GM12891 (cell line): Measurements from ENCODE around the gene IL15.
"Not testable (repeated sequence)": the region's sequence is repeated elsewhere in the genome, so short reads cannot be mapped to it uniquely, and the experiment has no call there.

Experiments used
- DNase-seq: peaks from one replicate; pipeline ENCODE4 v3.0.0; 2011; ENCODE audit warnings: low spot score; ENCODE audit not compliant: insufficient read length
- FAIRE-seq: peaks from 2 replicates; lab custom pipeline; 2011; peaks lifted over from hg19 to GRCh38; lab: Jason Lieb, UNC
- PAX5 ChIP-seq: IDR thresholded peaks from 2 replicates; pipeline ENCODE4 v1.6.1; 2011; ENCODE audit warnings: low read length, moderate library complexity, mild to moderate bottlenecking; ENCODE audit not compliant: insufficient read depth, severe bottlenecking
- POLR2A ChIP-seq: IDR thresholded peaks from 2 replicates; pipeline ENCODE4 v1.6.1; 2011; ENCODE audit warnings: low read depth, low read length, control low read depth
- POLR2AphosphoS5 ChIP-seq: IDR thresholded peaks from 2 replicates; pipeline ENCODE4 v1.6.1; 2011; ENCODE audit warnings: low read depth, low read length, control low read depth
- POU2F2 ChIP-seq: IDR thresholded peaks from 2 replicates; pipeline ENCODE4 v1.6.1; 2011; ENCODE audit warnings: low read depth, mild to moderate bottlenecking, control low read depth, low read length, moderate library complexity
- SPI1 ChIP-seq: IDR thresholded peaks from 2 replicates; pipeline ENCODE4 v1.6.1; 2011; ENCODE audit warnings: low read depth, low read length, control low read depth
- TAF1 ChIP-seq: IDR thresholded peaks from 2 replicates; pipeline ENCODE4 v1.6.1; 2011; ENCODE audit warnings: low read depth, low read length, control low read depth

The IL15 gene

DNA sequence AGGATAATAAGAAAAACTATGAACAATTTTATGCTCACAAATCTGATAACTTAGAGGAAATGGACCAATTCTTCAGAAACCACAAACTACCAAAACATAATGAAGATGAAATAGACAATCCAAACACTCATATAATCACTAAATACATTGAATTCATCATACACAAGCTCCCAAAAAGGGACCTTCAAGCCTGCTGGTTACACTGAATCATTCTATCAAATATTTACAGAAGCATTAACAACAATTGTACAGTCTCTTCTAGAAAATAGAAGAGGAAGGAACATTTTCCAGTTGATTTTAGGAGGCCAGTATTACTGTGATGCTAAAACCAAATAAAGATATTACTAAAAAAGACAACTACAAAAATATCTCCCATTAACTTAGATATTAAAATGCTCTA is 88.3 kb downstream of the IL15 start:
- no peak for TF ChIP-seq TAF1
- no peak for TF ChIP-seq PAX5
- TF ChIP-seq POU2F2, result no peak
- no peak for TF ChIP-seq SPI1
- TF ChIP-seq POLR2A, result no peak
- FAIRE-seq (no peak), DNase-seq (no peak)

DNA sequence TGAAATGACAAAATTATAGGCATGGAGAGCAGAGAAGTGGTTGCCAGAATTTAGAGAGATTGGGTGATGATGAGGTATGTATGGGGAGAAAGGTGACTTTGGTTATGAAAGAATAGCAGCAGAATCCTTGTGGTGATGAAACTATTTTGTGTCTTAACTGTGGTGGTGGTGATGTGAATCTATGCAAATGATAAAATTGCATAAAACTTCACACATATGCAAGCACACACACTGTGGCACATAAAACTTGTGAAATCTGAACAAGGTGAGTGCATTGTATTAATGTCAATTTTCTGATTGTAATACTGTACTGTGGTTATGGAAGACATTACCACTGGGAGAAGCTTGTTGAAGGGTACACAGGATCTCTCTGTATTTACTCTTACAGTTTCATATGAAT is 91.0 kb downstream of the IL15 start:
- TF ChIP-seq PAX5 (no peak), SPI1 (no peak)
- FAIRE-seq (no peak), DNase-seq (no peak)

DNA sequence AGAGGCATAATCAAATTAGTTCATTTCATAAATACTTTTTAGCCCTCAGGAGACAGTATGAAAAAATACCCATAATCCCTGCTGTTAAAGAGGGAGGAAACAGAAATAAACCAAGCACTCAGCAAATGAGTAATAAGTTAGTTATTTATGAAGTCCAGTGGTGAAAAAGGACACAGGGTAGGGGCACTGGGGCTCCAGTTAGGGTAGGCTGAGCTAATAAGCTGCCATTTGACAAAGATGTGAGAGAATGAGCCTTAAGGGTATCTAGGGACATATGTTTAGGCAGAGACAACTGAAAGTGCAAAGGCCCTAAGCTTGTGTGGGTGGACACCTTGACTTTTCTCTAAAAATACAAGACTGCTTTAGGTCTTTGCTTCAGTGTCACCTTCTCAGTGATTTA is 94.4 kb downstream of the IL15 start:
- FAIRE-seq (peak; percentile 16), DNase-seq (no peak)
- TF ChIP-seq SPI1 (no peak), POLR2A (no peak), POU2F2 (no peak), POLR2AphosphoS5 (no peak), PAX5 (no peak), TAF1 (no peak)

DNA sequence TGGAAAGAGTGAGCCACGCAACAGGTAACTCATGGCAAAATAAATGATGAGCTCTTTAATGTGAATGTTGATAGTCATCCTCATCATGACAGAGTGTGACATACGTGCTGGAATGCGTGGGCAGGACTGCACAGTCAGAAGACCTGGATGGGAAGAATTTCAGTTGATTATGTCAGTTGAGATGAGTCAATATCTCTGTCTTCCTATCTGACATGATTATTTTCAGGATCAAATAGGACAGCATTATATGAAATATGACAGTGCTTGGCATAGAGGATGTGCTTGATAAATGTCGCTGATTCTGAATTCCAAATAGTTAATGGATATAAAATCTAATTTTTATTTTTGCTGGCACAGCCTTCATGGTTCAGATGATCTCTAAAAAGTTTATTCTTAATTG is 95.1 kb downstream of the IL15 start:
- DNase-seq, result no peak
- no peak for FAIRE-seq
- TF ChIP-seq POLR2AphosphoS5, result no peak
- no peak for TF ChIP-seq POU2F2
- TF ChIP-seq POLR2A, result no peak
- TF ChIP-seq PAX5, result no peak
- TF ChIP-seq TAF1, result no peak
- no peak for TF ChIP-seq SPI1

DNA sequence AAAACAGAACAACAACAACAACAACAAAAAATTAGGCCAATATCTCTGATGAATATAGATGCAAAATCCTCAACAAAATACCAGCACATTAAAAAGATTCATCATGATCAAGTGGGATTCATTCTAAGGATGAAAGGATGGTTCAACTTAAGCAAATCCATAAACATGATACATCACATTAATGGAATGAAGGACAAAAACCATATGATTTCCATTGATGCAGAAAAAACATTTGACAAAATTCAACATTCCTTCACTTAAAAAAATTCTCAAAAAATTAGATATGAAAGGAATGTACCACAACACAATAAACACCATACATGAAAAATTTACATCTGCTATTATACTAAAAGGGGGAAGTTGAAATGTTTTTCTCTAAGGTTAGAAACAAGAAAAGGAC is 103.3 kb downstream of the IL15 start:
- no peak for FAIRE-seq

DNA sequence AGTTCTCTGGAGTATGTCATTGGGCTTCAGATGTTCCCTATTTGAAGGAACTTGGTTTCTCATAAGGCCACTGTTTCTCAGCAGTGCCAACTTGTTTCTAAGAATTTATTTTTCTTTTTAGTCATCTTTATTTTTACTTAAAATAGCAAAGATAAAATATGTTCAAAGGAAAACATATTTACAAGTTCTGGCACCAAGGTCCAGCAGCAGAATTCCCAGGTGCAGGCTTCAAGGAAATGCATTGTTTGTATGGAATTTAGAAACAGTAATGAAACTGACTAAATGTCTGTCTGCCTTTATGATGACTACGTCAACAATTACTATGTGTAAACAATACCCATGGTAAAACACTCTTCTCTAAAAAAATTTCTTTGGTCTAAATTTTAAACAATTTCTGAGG is 109.6 kb downstream of the IL15 start:
- FAIRE-seq, result no peak
- no peak for DNase-seq
- TF ChIP-seq POU2F2 (no peak), POLR2AphosphoS5 (no peak), POLR2A (no peak), SPI1 (no peak), PAX5 (no peak), TAF1 (no peak)

More for the DNA sequence above, 103.3 kb downstream of the IL15 start:
- TF ChIP-seq SPI1 (no peak), POLR2AphosphoS5 (no peak), PAX5 (no peak), POU2F2 (no peak), POLR2A (no peak), TAF1 (no peak)
- DNase-seq, result no peak

DNA sequence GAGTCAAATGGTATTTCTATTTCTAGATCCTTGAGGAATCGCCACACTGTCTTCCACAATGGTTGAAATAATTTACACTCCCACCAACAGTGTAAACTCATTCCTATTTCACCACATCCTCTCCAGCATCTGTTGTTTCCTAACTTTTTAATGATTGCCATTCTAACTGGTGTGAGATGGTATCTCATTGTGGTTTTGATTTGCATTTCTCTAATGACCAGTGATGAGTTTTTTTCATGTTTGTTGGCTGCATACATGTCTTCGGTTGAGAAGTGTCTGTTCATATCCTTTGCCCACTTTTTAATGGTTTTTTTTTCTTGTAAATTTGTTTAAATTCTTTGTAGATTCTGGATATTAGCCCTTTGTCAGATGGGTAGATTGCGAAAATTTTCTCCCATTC is 115.4 kb downstream of the IL15 start:
- FAIRE-seq, DNase-seq: not testable (repeated sequence)

DNA sequence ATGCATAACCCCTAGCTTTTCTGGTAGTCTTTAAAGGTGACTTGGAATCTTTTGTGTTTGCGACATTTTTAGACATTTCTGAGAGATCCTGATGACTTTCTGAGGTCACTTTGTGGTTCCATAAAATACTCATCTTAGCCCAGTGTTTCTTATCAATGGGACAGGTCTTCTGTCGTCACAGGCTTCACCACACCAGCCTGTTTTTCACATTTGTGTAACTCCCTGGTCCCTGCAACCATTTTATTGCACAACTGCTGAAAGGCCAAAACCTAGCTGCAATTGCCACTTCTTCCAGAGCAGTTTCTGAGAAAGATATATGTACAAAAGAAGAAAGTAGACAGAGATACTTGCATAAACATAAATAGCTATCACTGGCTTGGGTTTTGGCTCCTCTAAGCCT is 120.9 kb downstream of the IL15 start:
- no peak for TF ChIP-seq TAF1
- TF ChIP-seq POLR2AphosphoS5, result no peak
- TF ChIP-seq POLR2A, result no peak
- no peak for TF ChIP-seq SPI1
- TF ChIP-seq POU2F2, result no peak
- TF ChIP-seq PAX5, result no peak
- FAIRE-seq (no peak), DNase-seq (no peak)

DNA sequence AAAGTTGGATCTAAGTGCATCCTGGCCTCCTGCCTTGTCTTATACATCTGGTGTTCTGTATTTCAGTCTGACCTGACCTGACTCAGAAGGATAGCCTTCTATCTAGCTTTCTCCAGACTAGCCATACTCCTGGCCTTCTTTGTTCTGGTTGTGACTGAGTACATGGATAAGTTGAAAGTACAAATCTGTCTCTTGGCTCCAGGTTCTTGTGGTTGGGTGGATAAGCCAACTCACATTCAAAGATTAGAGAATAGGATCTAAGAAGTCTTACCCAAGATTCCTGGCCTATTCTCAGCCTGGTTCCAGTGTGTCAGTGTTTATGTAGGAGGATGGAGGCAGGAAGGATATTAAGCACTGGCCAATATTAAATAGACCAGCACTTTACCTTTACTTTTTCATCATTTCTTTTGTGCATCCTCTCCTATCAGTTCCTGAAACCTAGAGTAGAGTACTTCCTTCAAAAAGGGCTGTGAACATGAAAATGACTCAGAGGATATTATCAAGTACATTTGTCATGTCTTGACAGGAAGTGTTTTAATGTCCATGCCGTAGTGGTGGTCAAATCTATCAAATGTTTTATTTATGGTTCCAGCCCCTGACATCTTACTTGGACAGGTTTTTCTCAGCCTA is 123.5 kb downstream of the IL15 start:
- FAIRE-seq, result no peak
- no peak for DNase-seq
- TF ChIP-seq POU2F2 (no peak), POLR2A (no peak), TAF1 (no peak), SPI1 (no peak), POLR2AphosphoS5 (no peak), PAX5 (no peak)

DNA sequence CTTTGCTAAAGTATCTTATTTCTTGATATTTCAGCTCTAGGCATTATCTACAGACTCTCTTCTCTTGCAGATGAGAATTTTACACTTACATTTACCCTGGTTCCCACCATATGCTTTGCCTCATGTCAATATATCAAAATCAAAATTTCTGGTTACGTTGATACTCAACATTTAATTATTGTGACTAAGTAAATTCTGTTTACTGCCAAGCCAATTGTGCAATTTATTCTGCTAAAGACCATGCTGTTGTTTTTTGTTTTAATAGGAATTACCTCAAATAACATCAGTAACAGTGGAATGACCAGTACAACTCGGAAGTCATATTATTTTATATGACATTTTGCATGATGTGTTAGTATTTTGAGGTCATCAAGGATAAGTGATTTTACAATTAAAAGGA is 125.5 kb downstream of the IL15 start:
- FAIRE-seq, result no peak
- TF ChIP-seq SPI1, result no peak
- no peak for DNase-seq
